ENCODE data around the gene METTL25. TPM values are rescaled to one million over a fixed set of nuclear protein-coding genes. Genes with fewer than 3 reads are reported as not detected.

The METTL25 gene
- total and polyA plus RNA-seq, 10 of the 15 experiments (the other 5 are each of a cell fraction or from before 2014, with no cell fraction given) = 5.6 to 11.3 (median 8.0) TPM

DNA sequence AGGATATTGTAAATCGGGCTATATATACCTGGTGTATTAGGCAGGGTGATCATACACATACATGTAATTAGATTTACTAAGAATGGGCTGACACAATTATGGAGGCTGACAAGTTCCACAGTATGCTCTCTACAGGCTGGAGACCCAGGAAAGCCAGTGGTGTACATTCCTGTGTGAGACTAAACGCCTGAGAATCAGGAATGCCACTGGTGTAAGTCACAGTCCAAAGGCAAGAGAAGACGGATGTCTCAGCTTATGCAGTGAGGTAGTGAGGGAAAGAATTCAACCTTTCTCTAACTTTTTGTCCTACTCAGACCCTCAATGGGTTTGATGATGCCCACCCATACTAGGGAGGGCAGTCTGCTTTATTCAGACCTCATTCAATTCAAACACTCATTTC is 57.1 kb downstream of the METTL25 start:
- no peak for FAIRE-seq
- no TSS peak for BruUV-seq (replicated peaks)
- intact Hi-C loops (cut with micrococcal nuclease; ENCODE audit: unreplicated experiment) (no loop called here), in situ Hi-C loops (cut with MboI) (no loop called here)
- Histone ChIP-seq H3K36me3 (ENCODE audit: control insufficient read depth in 2 of 2, insufficient read depth in 2 of 2, low read length in 1 of 2) (no peaks in the 10 kb centered on the region), H3K9ac (ENCODE audit: control insufficient read depth, insufficient read depth, low read length) (no peak overlapping the region), H2AFZ (ENCODE audit: control insufficient read depth, low read depth, low read length) (no peak overlapping the region), H3K79me2 (ENCODE audit: control insufficient read depth, insufficient read depth, low read length) (no peaks in the 10 kb centered on the region), H3K9me3 (replicated peaks; ENCODE audit: control insufficient read depth, insufficient read depth, low read length) (no peaks in the 10 kb centered on the region), H3K4me2 (ENCODE audit: control insufficient read depth, insufficient read depth) (no peak overlapping the region), H3K27ac (ENCODE audit: control insufficient read depth, insufficient read depth) (no peak overlapping the region), H3K4me1 (ENCODE audit: control insufficient read depth, insufficient read depth, low read length) (no peaks in the 10 kb centered on the region), H3K27me3 (replicated peaks in 1 of 2; ENCODE audit: control insufficient read depth in 2 of 2, insufficient read depth in 2 of 2, low read length in 1 of 2) (no peaks in the 10 kb centered on the region), H4K20me1 (ENCODE audit: control insufficient read depth, insufficient read depth) (no peaks in the 10 kb centered on the region), H3K4me3 (no peak overlapping the region)
- ChIA-PET POLR2A (no interaction called here), RAD21 (ENCODE audit: unreplicated experiment) (no interaction called here), CTCF (no interaction called here), SMC1A (ENCODE audit: uncharacterized antibody, unreplicated experiment) (no interaction called here)
- 95% methylated on average over 3 of the region's 3 CpGs for WGBS (ENCODE audit: insufficient coverage, insufficient replicate concordance, low lambda C conversion rate, missing lambda C conversion rate)
- no peak for ATAC-seq
- DNase-seq (ENCODE audit: low read depth, low spot score) = no peak
- TF ChIP-seq ZNF217 (IDR thresholded peaks at IDR 0.05) (no peak), RFX5 (IDR thresholded peaks at IDR 0.05; ENCODE audit: low read depth, low read length) (no peak), MXI1 (IDR thresholded peaks at IDR 0.05; ENCODE audit: low read depth, low read length) (no peak), BRCA1 (IDR thresholded peaks at IDR 0.05; ENCODE audit: low read depth, low read length) (no peak), MTA3 (IDR thresholded peaks at IDR 0.05; ENCODE audit: borderline replicate concordance, low read length) (no peak), SREBF1 (IDR thresholded peaks at IDR 0.05; ENCODE audit: low read length) (no peak), SPI1 (IDR thresholded peaks at IDR 0.05; ENCODE audit: borderline replicate concordance, insufficient read depth, low read depth, low read length) (no peak), HDGF (IDR thresholded peaks at IDR 0.05) (no peak), CREB1 (IDR thresholded peaks at IDR 0.05; ENCODE audit: low read depth) (no peak), MEF2A (IDR thresholded peaks at IDR 0.05; ENCODE audit: insufficient read depth, low read depth, low read length) (no peak), TARDBP (IDR thresholded peaks at IDR 0.05; ENCODE audit: borderline replicate concordance) (no peak), SREBF2 (IDR thresholded peaks at IDR 0.05; ENCODE audit: low read length) (no peak), RUNX3 (IDR thresholded peaks at IDR 0.05; ENCODE audit: low read length) (no peak), ZNF274 (IDR thresholded peaks at IDR 0.05; ENCODE audit: insufficient read depth, insufficient read length) (no peak)
- TF ChIP-seq, protein P1, sequence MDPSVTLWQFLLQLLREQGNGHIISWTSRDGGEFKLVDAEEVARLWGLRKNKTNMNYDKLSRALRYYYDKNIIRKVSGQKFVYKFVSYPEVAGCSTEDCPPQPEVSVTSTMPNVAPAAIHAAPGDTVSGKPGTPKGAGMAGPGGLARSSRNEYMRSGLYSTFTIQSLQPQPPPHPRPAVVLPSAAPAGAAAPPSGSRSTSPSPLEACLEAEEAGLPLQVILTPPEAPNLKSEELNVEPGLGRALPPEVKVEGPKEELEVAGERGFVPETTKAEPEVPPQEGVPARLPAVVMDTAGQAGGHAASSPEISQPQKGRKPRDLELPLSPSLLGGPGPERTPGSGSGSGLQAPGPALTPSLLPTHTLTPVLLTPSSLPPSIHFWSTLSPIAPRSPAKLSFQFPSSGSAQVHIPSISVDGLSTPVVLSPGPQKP (IDR thresholded peaks at IDR 0.05; ENCODE audit: low read depth, low read length) = no peak

Measured in GM12878 (cell line).